ENCODE measurements around the gene RCL1. TPM values are rescaled to one million over a fixed set of nuclear protein-coding genes. Genes with fewer than 3 reads are reported as not detected.
A peak's percentile ranks its signal among the peaks of the same experiment; 100 is the strongest.

Gene RCL1
- polyA plus RNA-seq, 1 of the 3 experiments (the other 2 are of a cell fraction), result 18.4 TPM

DNA sequence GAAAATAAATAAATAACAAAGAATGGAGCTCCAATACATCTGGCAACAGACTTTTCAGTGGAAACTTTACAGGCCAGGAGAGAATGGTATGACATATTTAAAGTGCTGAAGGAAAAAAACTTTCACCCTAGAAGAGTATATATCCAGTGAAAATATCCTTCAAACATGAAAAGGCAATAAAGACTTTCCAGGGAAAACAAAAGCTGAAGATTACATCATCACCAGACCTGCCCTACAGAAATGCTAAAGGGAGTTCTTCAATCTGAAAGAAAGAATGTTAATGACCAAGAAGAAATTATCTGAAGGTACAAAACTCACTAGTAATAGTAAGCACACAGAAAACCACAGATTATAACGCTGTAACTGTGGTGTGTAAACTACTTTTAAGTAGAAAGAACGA is 8.3 kb upstream of the RCL1 start:
- ChIA-PET POLR2A (no interaction called here), CTCF (interaction anchor here (1.3 kb wide), 1 partner anchor 26 kb away, joined by 5 read pairs; no protein-coding TSS in a partner anchor)
- Histone ChIP-seq H3K27me3 (ENCODE audit: insufficient read depth) (no peaks in the 10 kb centered on the region), H3K36me3 (replicated peaks in 1 of 2; ENCODE audit: control insufficient read depth in 1 of 2, insufficient read depth in 2 of 2, low read length in 1 of 2) (no peaks in the 10 kb centered on the region), H4K20me1 (ENCODE audit: insufficient read depth) (no peaks in the 10 kb centered on the region), H3F3A (replicated peaks; ENCODE audit: insufficient read depth) (no peaks in the 10 kb centered on the region), H3K4me3 (ENCODE audit: low read depth in 2 of 2, low read length in 1 of 2) (no peak overlapping the region), H3K9me2 (no peaks in the 10 kb centered on the region), H3K9me3 (no peaks in the 10 kb centered on the region), H3K4me2 (no peak overlapping the region), H2AFZ (ENCODE audit: low read depth) (no peak overlapping the region), H3K9ac (no peak overlapping the region), H3K79me2 (ENCODE audit: insufficient read depth) (no peaks in the 10 kb centered on the region), H3K27ac (ENCODE audit: low read depth in 2 of 2, low read length in 1 of 2) (no peak overlapping the region), H3K4me1 (ENCODE audit: control insufficient read depth in 1 of 2, insufficient read depth in 2 of 2, low read depth in 1 of 2, low read length in 1 of 2) (no peaks in the 10 kb centered on the region; a peak in 1 of 4 replicates)
- 55% methylated on average over 2 of the region's 2 CpGs for WGBS (ENCODE audit: low lambda C conversion rate)
- no peak for DNase-seq
- TF ChIP-seq NFIC (IDR thresholded peaks at IDR 0.05; ENCODE audit: borderline replicate concordance) (no peak), NRF1 (IDR thresholded peaks at IDR 0.05; ENCODE audit: low read depth, low read length) (no peak), RCOR1 (IDR thresholded peaks at IDR 0.05; ENCODE audit: low read length) (no peak), RAD21 (IDR thresholded peaks at IDR 0.05; ENCODE audit: low read length) (no peak), SMC3 (IDR thresholded peaks at IDR 0.05; ENCODE audit: low read depth, low read length) (no peak), POLR2AphosphoS5 (IDR thresholded peaks at IDR 0.05; ENCODE audit: low read depth, low read length) (no peak)

GRCh38 chr9:4786599-4786998 is 6.1 kb upstream of the RCL1 start:
- no peak overlapping the region for H2AFZ ChIP-seq (ENCODE audit: low read depth)
- H3K9ac ChIP-seq, result no peak overlapping the region
- no peaks in the 10 kb centered on the region for H3F3A ChIP-seq (replicated peaks; ENCODE audit: insufficient read depth)
- POLR2A ChIA-PET, result no interaction called here
- H3K27ac ChIP-seq (ENCODE audit: low read depth in 2 of 2, low read length in 1 of 2), result no peak overlapping the region
- CTCF ChIA-PET, result interaction anchor here (1.0 to 1.4 kb wide), 3 partner anchors 24 to 197 kb away, joined by 3 to 7 read pairs (median 3); no protein-coding TSS in a partner anchor
- H3K4me1 ChIP-seq (ENCODE audit: control insufficient read depth in 1 of 2, insufficient read depth in 2 of 2, low read depth in 1 of 2, low read length in 1 of 2), result no peaks in the 10 kb centered on the region; a peak in 1 of 4 replicates
- no peak for DNase-seq
- 95% methylated on average over 4 of the region's 4 CpGs for WGBS (ENCODE audit: low lambda C conversion rate)
- H4K20me1 ChIP-seq (ENCODE audit: insufficient read depth), result no peaks in the 10 kb centered on the region
- H3K4me2 ChIP-seq, result no peak overlapping the region
- no peaks in the 10 kb centered on the region for H3K79me2 ChIP-seq (ENCODE audit: insufficient read depth)
- H3K4me3 ChIP-seq (ENCODE audit: low read depth in 2 of 2, low read length in 1 of 2), result no peak overlapping the region
- H3K27me3 ChIP-seq (ENCODE audit: insufficient read depth), result no peaks in the 10 kb centered on the region
- no peaks in the 10 kb centered on the region for H3K9me2 ChIP-seq
- no peaks in the 10 kb centered on the region for H3K9me3 ChIP-seq
- TF ChIP-seq, protein P1, sequence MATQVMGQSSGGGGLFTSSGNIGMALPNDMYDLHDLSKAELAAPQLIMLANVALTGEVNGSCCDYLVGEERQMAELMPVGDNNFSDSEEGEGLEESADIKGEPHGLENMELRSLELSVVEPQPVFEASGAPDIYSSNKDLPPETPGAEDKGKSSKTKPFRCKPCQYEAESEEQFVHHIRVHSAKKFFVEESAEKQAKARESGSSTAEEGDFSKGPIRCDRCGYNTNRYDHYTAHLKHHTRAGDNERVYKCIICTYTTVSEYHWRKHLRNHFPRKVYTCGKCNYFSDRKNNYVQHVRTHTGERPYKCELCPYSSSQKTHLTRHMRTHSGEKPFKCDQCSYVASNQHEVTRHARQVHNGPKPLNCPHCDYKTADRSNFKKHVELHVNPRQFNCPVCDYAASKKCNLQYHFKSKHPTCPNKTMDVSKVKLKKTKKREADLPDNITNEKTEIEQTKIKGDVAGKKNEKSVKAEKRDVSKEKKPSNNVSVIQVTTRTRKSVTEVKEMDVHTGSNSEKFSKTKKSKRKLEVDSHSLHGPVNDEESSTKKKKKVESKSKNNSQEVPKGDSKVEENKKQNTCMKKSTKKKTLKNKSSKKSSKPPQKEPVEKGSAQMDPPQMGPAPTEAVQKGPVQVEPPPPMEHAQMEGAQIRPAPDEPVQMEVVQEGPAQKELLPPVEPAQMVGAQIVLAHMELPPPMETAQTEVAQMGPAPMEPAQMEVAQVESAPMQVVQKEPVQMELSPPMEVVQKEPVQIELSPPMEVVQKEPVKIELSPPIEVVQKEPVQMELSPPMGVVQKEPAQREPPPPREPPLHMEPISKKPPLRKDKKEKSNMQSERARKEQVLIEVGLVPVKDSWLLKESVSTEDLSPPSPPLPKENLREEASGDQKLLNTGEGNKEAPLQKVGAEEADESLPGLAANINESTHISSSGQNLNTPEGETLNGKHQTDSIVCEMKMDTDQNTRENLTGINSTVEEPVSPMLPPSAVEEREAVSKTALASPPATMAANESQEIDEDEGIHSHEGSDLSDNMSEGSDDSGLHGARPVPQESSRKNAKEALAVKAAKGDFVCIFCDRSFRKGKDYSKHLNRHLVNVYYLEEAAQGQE (IDR thresholded peaks at IDR 0.05; ENCODE audit: low read depth, low read length), result 0 out of 2 replicates have a peak, but pooled peaks have one; percentile 48
- no peak for TF ChIP-seq MEF2A (IDR thresholded peaks at IDR 0.05; ENCODE audit: borderline replicate concordance, low read depth)
- H3K36me3 ChIP-seq (replicated peaks in 1 of 2; ENCODE audit: control insufficient read depth in 1 of 2, insufficient read depth in 2 of 2, low read length in 1 of 2), result no peaks in the 10 kb centered on the region

DNA sequence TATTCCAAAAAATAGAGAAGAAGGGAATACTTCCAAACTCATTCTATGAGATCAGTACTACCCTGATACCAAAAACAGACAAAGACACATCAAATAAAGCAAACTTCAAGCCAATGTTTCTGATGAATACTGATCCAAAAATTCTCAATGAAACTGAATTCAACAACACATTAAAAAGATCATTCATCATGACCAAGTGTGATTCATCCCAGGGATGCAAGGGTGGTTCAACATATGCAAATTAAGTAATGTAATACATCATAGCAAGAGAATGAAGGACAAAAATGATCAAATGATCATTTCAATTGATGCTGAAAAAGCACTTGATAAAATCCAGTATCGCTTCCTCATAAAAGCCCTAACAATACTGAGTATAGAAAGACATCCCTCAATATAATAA is 4.9 kb upstream of the RCL1 start:
- no peak overlapping the region for H3K4me2 ChIP-seq
- H3K27ac ChIP-seq (ENCODE audit: low read depth in 2 of 2, low read length in 1 of 2), result no peak overlapping the region
- no peak overlapping the region for H3K9ac ChIP-seq
- peaks cover 5% of the 10 kb centered on the region for H3F3A ChIP-seq (replicated peaks; ENCODE audit: insufficient read depth)
- H3K36me3 ChIP-seq (replicated peaks in 1 of 2; ENCODE audit: control insufficient read depth in 1 of 2, insufficient read depth in 2 of 2, low read length in 1 of 2), result no peaks in the 10 kb centered on the region
- no peaks in the 10 kb centered on the region for H3K27me3 ChIP-seq (ENCODE audit: insufficient read depth)
- ChIA-PET POLR2A (no interaction called here), CTCF (interaction anchor here (0.7 to 1.2 kb wide), 3 partner anchors 9 to 200 kb away, joined by 3 to 5 read pairs (median 3); no protein-coding TSS in a partner anchor)
- WGBS (ENCODE audit: low lambda C conversion rate), result 96% methylated on average over 1 of the region's 1 CpG
- no peak overlapping the region for H2AFZ ChIP-seq (ENCODE audit: low read depth)
- H3K9me2 ChIP-seq, result no peaks in the 10 kb centered on the region
- no peak overlapping the region for H3K4me3 ChIP-seq (ENCODE audit: low read depth in 2 of 2, low read length in 1 of 2)
- no peaks in the 10 kb centered on the region for H4K20me1 ChIP-seq (ENCODE audit: insufficient read depth)
- no peak for TF ChIP-seq RFX5 (IDR thresholded peaks at IDR 0.05; ENCODE audit: low read length)
- no peak for TF ChIP-seq POLR2AphosphoS5 (IDR thresholded peaks at IDR 0.05; ENCODE audit: low read depth, low read length)
- no peak for TF ChIP-seq TEAD4 (IDR thresholded peaks at IDR 0.05; ENCODE audit: borderline replicate concordance, insufficient read depth)
- H3K9me3 ChIP-seq, result no peaks in the 10 kb centered on the region
- H3K4me1 ChIP-seq (ENCODE audit: control insufficient read depth in 1 of 2, insufficient read depth in 2 of 2, low read depth in 1 of 2, low read length in 1 of 2), result no peaks in the 10 kb centered on the region; a peak in 1 of 4 replicates
- DNase-seq, result no peak
- H3K79me2 ChIP-seq (ENCODE audit: insufficient read depth), result no peaks in the 10 kb centered on the region
